ENCODE measurements around the gene BMF.
A peak's percentile ranks its signal among the peaks of the same experiment; 100 is the strongest.

The BMF gene

GRCh38 chr15:40072216-40072990 is 36.3 kb downstream of the BMF start:
- H3K4me1 Mint-ChIP-seq (ENCODE audit: low read depth), result peaks cover 24% of the 10 kb centered on the region
- H3K27me3 Mint-ChIP-seq, result peaks cover 10% of the 10 kb centered on the region
- H3K4me3 Mint-ChIP-seq, result no peak overlapping the region
- no peak overlapping the region for H3K27ac Mint-ChIP-seq
- H3K36me3 Mint-ChIP-seq (ENCODE audit: low read depth), result no peaks in the 10 kb centered on the region
- H3K9me3 Mint-ChIP-seq, result no peaks in the 10 kb centered on the region

- Mint-ChIP-seq H3K36me3 (ENCODE audit: low read depth) (no peaks in the 10 kb centered on the region), H3K27me3 (peaks cover 9% of the 10 kb centered on the region), H3K4me3 (no peak overlapping the region), H3K27ac (no peak overlapping the region), H3K9me3 (no peaks in the 10 kb centered on the region), H3K4me1 (ENCODE audit: low read depth) (peaks cover 24% of the 10 kb centered on the region)
These were observed 38.0 kb downstream of the BMF start for GRCh38 chr15:40070608-40071218.

DNA sequence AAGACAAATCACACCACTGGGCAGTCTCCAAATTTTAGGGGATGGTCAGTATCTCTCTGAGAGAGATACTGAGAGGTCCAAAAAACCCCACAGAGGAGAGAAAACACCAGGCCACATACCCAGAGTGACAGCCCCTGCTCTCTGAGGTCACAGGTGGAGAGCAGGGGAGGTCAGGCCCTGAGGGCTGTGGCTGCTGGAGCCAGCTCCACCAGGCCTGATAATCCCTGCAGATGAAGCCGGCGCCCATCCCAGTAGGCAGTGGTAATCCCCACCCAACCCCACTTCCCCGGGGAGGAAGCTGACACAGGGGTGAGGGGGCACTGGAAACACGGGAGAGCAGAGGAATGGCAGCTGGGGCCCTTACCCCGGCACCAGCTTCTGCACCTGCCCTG is 38.5 kb downstream of the BMF start:
- Mint-ChIP-seq H3K4me1 (ENCODE audit: low read depth) (peaks cover 20% of the 10 kb centered on the region), H3K27ac (no peak overlapping the region), H3K4me3 (no peak overlapping the region), H3K36me3 (ENCODE audit: low read depth) (no peaks in the 10 kb centered on the region), H3K27me3 (peaks cover 6% of the 10 kb centered on the region), H3K9me3 (no peaks in the 10 kb centered on the region)

DNA sequence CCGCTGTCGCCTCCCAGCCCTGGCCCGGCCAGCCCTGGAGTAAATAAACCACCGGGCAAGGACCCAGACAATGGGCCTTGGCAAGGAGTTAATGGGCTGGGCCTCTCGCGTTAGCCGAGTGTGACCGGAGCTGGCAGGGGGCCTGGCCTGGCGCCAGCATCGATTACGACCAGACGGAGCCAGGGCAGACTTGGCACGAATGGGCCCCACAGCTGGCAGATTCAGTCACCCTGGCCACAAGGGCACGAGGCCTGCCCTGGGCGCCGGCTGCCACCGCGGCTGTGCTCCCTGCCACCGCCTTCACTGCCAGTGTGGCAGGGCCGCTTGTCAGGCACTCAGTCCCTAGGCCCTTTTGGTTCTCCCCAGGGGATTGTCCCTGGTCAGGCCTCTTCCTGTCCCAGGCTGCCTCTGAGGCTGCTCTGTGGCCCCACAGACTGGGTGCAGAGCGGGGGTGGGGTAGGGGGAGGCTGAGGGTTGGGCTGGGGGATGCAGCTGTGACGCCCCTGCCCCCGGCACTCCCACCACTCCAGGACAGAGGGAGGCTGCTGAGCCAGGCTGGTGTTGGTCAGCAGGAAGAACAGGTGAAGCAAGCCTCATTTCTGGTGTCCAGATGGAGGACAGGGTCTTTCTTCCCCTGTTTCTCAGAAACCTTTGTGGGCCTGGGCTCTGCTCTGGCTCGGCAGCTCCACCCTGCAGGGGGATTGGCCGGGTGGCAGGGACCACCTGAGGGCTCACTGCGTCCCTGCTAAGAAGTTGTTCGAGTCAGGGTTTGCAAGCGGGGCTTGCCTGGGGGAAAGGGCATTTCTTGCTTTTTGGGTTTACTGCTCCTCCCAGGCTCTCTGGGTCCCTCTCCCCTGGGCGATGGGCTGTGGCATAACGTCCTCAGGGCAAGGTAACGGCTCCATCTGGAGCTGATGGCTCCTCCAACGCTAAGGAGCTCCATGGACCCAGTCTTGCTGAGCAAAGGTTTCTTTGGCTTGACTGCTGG is 39.2 kb downstream of the BMF start:
- Mint-ChIP-seq H3K9me3 (no peaks in the 10 kb centered on the region), H3K27ac (no peak overlapping the region), H3K36me3 (ENCODE audit: low read depth) (peaks cover under 1% of the 10 kb centered on the region), H3K4me1 (ENCODE audit: low read depth) (peaks cover 26% of the 10 kb centered on the region), H3K27me3 (peaks cover 6% of the 10 kb centered on the region), H3K4me3 (no peak overlapping the region)

GRCh38 chr15:40067921-40068624 is 40.6 kb downstream of the BMF start:
- Mint-ChIP-seq H3K27me3 (no peaks in the 10 kb centered on the region), H3K4me1 (ENCODE audit: low read depth) (peaks cover 22% of the 10 kb centered on the region), H3K27ac (no peak overlapping the region), H3K4me3 (no peak overlapping the region), H3K36me3 (ENCODE audit: low read depth) (peaks cover 4% of the 10 kb centered on the region), H3K9me3 (no peaks in the 10 kb centered on the region)

- Mint-ChIP-seq H3K27me3 (no peaks in the 10 kb centered on the region), H3K9me3 (no peaks in the 10 kb centered on the region), H3K36me3 (ENCODE audit: low read depth) (peaks cover 4% of the 10 kb centered on the region), H3K4me1 (ENCODE audit: low read depth) (peaks cover 21% of the 10 kb centered on the region), H3K27ac (no peak overlapping the region), H3K4me3 (no peak overlapping the region)
These were observed 42.1 kb downstream of the BMF start for GRCh38 chr15:40066589-40066988.

DNA sequence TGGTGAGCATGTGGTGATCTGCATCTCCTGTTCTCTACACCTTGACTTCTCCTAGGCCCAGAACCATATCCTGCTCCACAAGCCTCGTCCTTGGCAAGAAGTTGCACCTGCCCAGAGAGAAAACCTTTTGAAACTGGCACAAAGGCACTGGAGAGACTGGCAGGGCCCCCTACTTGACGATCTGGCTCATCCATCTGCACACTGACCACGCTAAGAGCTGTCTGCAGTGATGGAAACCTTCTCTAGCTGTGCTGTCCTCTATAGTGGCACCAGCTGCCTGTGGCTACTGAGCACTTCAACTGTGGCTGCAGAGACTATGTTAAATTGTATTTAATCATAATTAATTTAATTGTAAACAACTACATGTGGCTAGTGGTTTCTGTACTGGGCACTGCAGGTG is 43.5 kb downstream of the BMF start:
- Mint-ChIP-seq H3K27ac (no peak overlapping the region), H3K4me3 (no peak overlapping the region), H3K9me3 (no peaks in the 10 kb centered on the region), H3K4me1 (ENCODE audit: low read depth) (peaks cover 21% of the 10 kb centered on the region), H3K27me3 (no peaks in the 10 kb centered on the region), H3K36me3 (ENCODE audit: low read depth) (peaks cover 4% of the 10 kb centered on the region)

GRCh38 chr15:40064231-40064894 is 44.3 kb downstream of the BMF start:
- H3K27me3 Mint-ChIP-seq, result no peaks in the 10 kb centered on the region
- H3K27ac Mint-ChIP-seq, result peak overlapping the region; percentile 36
- H3K9me3 Mint-ChIP-seq, result no peaks in the 10 kb centered on the region
- peaks cover 4% of the 10 kb centered on the region for H3K36me3 Mint-ChIP-seq (ENCODE audit: low read depth)
- H3K4me1 Mint-ChIP-seq (ENCODE audit: low read depth), result peaks cover 23% of the 10 kb centered on the region
- H3K4me3 Mint-ChIP-seq, result no peak overlapping the region

DNA sequence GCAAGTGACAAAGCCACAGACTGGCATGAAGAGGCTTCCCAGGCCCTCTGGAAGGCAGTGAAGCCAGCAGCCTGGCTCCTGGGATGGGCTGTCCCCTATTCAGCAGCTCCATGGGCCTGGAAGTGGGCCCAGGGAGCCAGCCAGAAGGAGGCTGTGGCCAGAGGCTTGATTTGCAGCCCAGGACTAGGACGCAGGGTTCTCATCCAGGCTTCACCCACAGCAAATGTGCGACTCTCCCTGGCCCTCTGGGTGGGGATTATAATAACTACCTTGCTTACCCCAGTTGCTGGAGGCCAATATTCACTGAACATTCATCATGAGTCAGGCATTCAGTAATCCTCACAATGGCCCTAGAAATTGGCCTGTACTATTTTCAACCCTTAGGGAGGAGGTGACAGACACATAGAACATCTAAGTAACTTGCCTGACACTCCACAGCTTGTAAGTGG is 45.1 kb downstream of the BMF start:
- Mint-ChIP-seq H3K4me3 (no peak overlapping the region), H3K4me1 (ENCODE audit: low read depth) (peaks cover 28% of the 10 kb centered on the region), H3K27ac (no peak overlapping the region), H3K27me3 (no peaks in the 10 kb centered on the region), H3K36me3 (ENCODE audit: low read depth) (peaks cover 4% of the 10 kb centered on the region), H3K9me3 (no peaks in the 10 kb centered on the region)

DNA sequence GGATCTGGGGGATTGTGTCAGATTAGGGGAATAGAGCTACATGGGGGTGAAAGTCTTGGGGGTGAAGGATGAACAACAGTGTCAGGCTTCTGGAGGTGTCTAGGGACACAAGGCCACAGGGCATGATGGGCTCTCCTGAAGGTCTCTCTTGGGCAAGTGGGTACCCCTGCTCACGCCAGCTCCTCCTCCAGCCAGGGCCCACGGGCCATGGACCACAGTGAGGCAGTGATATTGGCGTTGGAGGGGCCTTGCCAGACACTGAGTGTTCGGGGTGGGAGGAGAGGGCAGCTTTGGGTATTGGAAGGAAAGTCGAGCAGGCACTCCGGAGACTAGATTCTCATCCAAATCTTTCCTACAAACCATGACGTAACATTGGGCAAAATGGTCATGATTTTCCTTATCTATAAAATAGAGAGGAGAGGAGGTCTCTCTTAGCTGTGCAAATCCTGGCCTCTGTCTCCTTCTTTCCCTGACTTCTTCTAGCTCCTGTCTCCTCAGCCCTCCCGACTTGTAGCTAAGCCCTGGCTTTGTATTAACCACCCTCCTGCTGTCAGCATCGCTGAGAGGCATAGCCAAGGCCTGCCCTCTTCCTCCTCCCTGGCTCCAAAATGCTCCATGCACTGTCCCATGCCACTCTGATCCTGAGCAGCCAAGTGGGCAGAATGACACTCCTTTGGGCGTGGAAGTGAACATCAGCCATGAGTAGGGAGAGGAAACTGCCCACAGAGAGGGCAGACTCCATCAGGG is 45.7 kb downstream of the BMF start:
- no peak overlapping the region for H3K27ac Mint-ChIP-seq
- H3K9me3 Mint-ChIP-seq, result no peaks in the 10 kb centered on the region
- H3K4me1 Mint-ChIP-seq (ENCODE audit: low read depth), result peaks cover 34% of the 10 kb centered on the region
- peaks cover 4% of the 10 kb centered on the region for H3K36me3 Mint-ChIP-seq (ENCODE audit: low read depth)
- H3K4me3 Mint-ChIP-seq, result no peak overlapping the region
- no peaks in the 10 kb centered on the region for H3K27me3 Mint-ChIP-seq

DNA sequence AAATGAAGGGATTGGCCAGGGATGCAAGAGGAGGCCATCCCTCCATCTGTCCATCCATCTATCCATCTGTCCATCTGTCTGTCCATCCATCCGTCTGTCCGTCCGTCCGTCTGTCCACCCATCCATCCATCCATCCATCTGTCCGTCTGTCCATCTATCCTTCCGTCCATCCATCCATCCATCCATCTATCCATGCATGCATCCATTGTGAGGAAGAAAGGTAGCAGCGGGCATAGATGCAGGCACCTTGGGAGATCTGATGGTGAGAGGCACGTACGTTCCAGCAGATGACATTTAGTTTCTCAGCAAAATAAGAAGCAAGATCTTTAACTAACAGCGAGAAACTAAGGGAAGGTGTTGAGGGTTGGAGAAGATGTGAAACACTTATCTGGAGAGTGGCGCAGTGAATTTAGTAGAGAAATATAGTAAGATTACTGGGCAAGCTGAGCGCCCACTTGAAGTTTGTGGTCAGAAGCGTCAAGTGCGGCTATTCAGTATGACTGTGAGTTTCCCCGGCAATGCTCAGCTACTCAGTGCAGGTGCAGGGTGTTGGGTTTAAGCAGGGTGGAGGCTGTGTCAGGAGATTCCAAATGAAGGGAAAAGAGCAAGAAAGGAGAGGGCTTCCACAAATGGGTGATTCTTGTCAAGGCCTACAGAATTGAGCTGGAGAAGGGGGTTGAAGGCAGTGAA is 47.3 kb downstream of the BMF start:
- peaks cover 4% of the 10 kb centered on the region for H3K36me3 Mint-ChIP-seq (ENCODE audit: low read depth)
- no peaks in the 10 kb centered on the region for H3K9me3 Mint-ChIP-seq
- H3K27ac Mint-ChIP-seq, result no peak overlapping the region
- H3K27me3 Mint-ChIP-seq, result no peaks in the 10 kb centered on the region
- peaks cover 41% of the 10 kb centered on the region for H3K4me1 Mint-ChIP-seq (ENCODE audit: low read depth)
- no peak overlapping the region for H3K4me3 Mint-ChIP-seq

- H3K27me3 Mint-ChIP-seq, result no peaks in the 10 kb centered on the region
- no peak overlapping the region for H3K27ac Mint-ChIP-seq
- H3K36me3 Mint-ChIP-seq (ENCODE audit: low read depth), result peaks cover 4% of the 10 kb centered on the region
- H3K4me3 Mint-ChIP-seq, result no peak overlapping the region
- H3K9me3 Mint-ChIP-seq, result no peaks in the 10 kb centered on the region
- peaks cover 50% of the 10 kb centered on the region for H3K4me1 Mint-ChIP-seq (ENCODE audit: low read depth)
These were observed 48.3 kb downstream of the BMF start for GRCh38 chr15:40060236-40060961.
